A549 (cell line): ENCODE measurements around the gene RPAIN. TPM values are rescaled to one million over a fixed set of nuclear protein-coding genes. Genes with fewer than 3 reads are reported as not detected.

Experiments
- ATAC-seq, 2 experiments: fragments of 200-7000 bp in 1 of 2; fragments of >200 bp in 1 of 2; cut with Nextera tagmentation in 1 of 2; cut with Tn5 transposase in 1 of 2; 3 replicates each; pipeline versions ENCODE4 v1.8.0 to v1.9.1; 2018 to 2020; ENCODE audit warnings: mild to moderate bottlenecking in 1 of 2, moderate library complexity in 1 of 2
- CTCF ChIA-PET: fragments of 300-600 bp; sonication (Branson Sonifier 250); formaldehyde crosslinking; extraction: SDS; loops from one replicate; lab custom pipeline; 2021; ENCODE audit warnings: antibody characterized with exemption, inconsistent platforms; lab: Yijun Ruan, JAX
- POLR2A ChIA-PET: fragments of 350-600 bp; formaldehyde crosslinking; extraction: SDS; loops from one replicate; lab custom pipeline; 2021; ENCODE audit warnings: antibody characterized with exemption, inconsistent platforms; lab: Yijun Ruan, JAX
- DNase-seq, 2 experiments: peaks; one replicate each; pipeline versions ENCODE4 v3.0.0 to v3.0.0-alpha.2; 2011 to 2016; ENCODE audit warnings: low read depth in 1 of 2, low spot score in 1 of 2
- FAIRE-seq: peaks from 2 replicates; lab custom pipeline; 2011; peaks lifted over from hg19 to GRCh38; lab: Jason Lieb, UNC
- H3K27ac ChIP-seq, 2 experiments: fragments of >200 bp; sonication (Bioruptor Twin); formaldehyde crosslinking; 3 replicates each; pipeline ENCODE4 v1.5.1; 2016 to 2017
- H3K4me1 ChIP-seq: fragments of >200 bp; sonication (Bioruptor Twin); formaldehyde crosslinking; 3 replicates; pipeline ENCODE4 v1.6.1; 2016
- H3K4me2 ChIP-seq: fragments of >200 bp; sonication (Bioruptor Twin); formaldehyde crosslinking; 3 replicates; pipeline ENCODE4 v1.6.1; 2016
- H3K4me3 ChIP-seq: fragments of >200 bp; sonication (Bioruptor Twin); formaldehyde crosslinking; 3 replicates; pipeline ENCODE4 v1.5.1; 2016
- H3K9me3 ChIP-seq: fragments of >200 bp; sonication (Bioruptor Twin); formaldehyde crosslinking; 3 replicates; pipeline ENCODE4 v1.6.1; 2016
- CBX2 ChIP-seq: fragments of 200-600 bp; sonication (generic); IDR thresholded peaks from 2 replicates; pipeline ENCODE4 v1.6.1; 2016; ENCODE audit warnings: low read depth, mild to moderate bottlenecking, borderline replicate concordance
- CEBPB ChIP-seq, 2 experiments: fragments of >200 bp in 1 of 2; sonication (Bioruptor Twin) in 1 of 2; formaldehyde crosslinking in 1 of 2; IDR thresholded peaks; 2 replicates each; pipeline ENCODE4 v1.6.1; 2012 to 2016
- ESRRA ChIP-seq: fragments of 150-350 bp; IDR thresholded peaks from 2 replicates; pipeline ENCODE4 v1.6.1; 2014; ENCODE audit warnings: mild to moderate bottlenecking, low read length, borderline replicate concordance
- HEYL ChIP-seq: fragments of 250-450 bp; sonication (Bioruptor Pico); IDR thresholded peaks from 2 replicates; pipeline ENCODE4 v1.8.0; 2021; ENCODE audit warnings: mild to moderate bottlenecking, moderate library complexity
- HOXA7 ChIP-seq: fragments of 250-450 bp; sonication (Bioruptor Pico); IDR thresholded peaks from 2 replicates; pipeline ENCODE4 v1.5.0; 2020; ENCODE audit warnings: mild to moderate bottlenecking, moderate library complexity
- HOXB5 ChIP-seq: fragments of 250-450 bp; sonication (Bioruptor Pico); IDR thresholded peaks from 2 replicates; pipeline ENCODE4 v1.5.0; 2020; ENCODE audit warnings: mild to moderate bottlenecking, moderate library complexity
- JUNB ChIP-seq: fragments of >200 bp; sonication (Bioruptor Twin); formaldehyde crosslinking; IDR thresholded peaks from 2 replicates; pipeline ENCODE4 v1.6.1; 2016
- MYC ChIP-seq: IDR thresholded peaks from 2 replicates; pipeline ENCODE4 v1.6.1; 2012; ENCODE audit warnings: mild to moderate bottlenecking, inconsistent platforms, low read length, improper control_type of control experiment, borderline replicate concordance
- POLR2AphosphoS2 ChIP-seq: conservative IDR thresholded peaks from 2 replicates; pipeline ENCODE4 v1.6.1; 2012; ENCODE audit warnings: low read length, improper control_type of control experiment, inconsistent platforms
- RAD21 ChIP-seq, 2 experiments: fragments of >200 bp in 1 of 2; sonication (Bioruptor Twin) in 1 of 2; formaldehyde crosslinking in 1 of 2; IDR thresholded peaks in 1 of 2; conservative IDR thresholded peaks in 1 of 2; 2 replicates in 1 of 2; 3 replicates in 1 of 2; pipeline ENCODE4 v1.6.1; 2012 to 2018; ENCODE audit warnings: inconsistent platforms in 1 of 2
- SREBF2 ChIP-seq: fragments of 450-650 bp; IDR thresholded peaks from 2 replicates; pipeline ENCODE4 v1.6.1; 2014; ENCODE audit warnings: mild to moderate bottlenecking, moderate library complexity
- ZC3H11A ChIP-seq: fragments of 450-650 bp; IDR thresholded peaks from 2 replicates; pipeline ENCODE4 v1.6.1; 2014; ENCODE audit warnings: antibody characterized with exemption, mild to moderate bottlenecking
- WGBS: methylation state at CpG from one replicate; pipeline ENCODE4 v1.1.6; 2017; ENCODE audit errors: missing lambda C conversion rate; 5-methylcytosine and 5-hydroxymethylcytosine counted together
- polyA plus RNA-seq, 4 experiments: library from polyadenylated mRNA; depleted of rRNA in 3 of 4; stranded (reverse); fragments of >200 nt; fragmentation: RNase III in 1 of 4; extraction: RNeasy Plus Mini Kit Qiagen cat#74134 plus additional on column Dnase treatment in 1 of 4; gene quantifications; 2 replicates in 3 of 4; 3 replicates in 1 of 4; pipeline ENCODE4 v1.2.3, GENCODE V29; 2011 to 2017
- TF ChIP-seq, protein P1 (sequence below): fragments of 250-450 bp; sonication (Bioruptor Pico); IDR thresholded peaks from 2 replicates; pipeline ENCODE4 v1.5.0; 2021; ENCODE audit warnings: mild to moderate bottlenecking, moderate library complexity, borderline replicate concordance
- TF ChIP-seq, protein P2 (sequence below): fragments of >200 bp; sonication (Bioruptor Twin); formaldehyde crosslinking; IDR thresholded peaks from 3 replicates; pipeline ENCODE4 v1.6.1; 2016
- TF ChIP-seq, protein P3 (sequence below): fragments of 450-650 bp; IDR thresholded peaks from 2 replicates; pipeline ENCODE4 v1.6.1; 2014; ENCODE audit warnings: antibody characterized with exemption

RPAIN gene
- polyA plus RNA-seq, 2 of the 4 experiments (the other 2 are of a cell fraction): 67.6 to 71.9 TPM

DNA sequence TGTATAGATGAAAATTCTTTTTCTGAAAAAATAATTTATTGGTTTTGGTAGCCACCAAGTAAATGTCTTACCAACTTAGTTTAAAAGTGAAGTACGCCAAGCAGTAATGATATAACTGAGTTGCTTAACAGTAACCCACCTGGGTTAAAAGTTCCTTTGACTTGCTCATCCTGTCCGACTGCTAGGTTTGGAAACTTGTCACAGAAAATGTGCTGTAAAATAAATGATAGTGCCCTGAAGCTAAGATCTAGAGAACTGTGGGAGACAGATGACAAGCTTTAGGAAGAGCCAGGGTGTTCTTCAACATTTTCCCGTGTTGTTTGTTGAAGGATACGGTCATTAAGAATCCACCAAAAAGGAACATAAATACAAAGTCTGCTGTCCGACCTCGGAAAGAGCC lies 61.0 kb downstream of the RPAIN start:
- FAIRE-seq (peak; percentile 59), DNase-seq (no peak), ATAC-seq (no peak)
- 91% methylated on average over 6 of the region's 6 CpGs for WGBS
- ChIA-PET POLR2A (interaction anchor here (1.5 kb wide), 1 partner anchor 12 kb away, joined by 4 read pairs; the partner anchor contains the start of gene DHX33), CTCF (interaction anchor here (2.5 to 3.5 kb wide), 2 partner anchors 10 to 41 kb away, joined by 8 to 12 read pairs; partner anchors contain the start of gene C1QBP)
- Histone ChIP-seq H3K4me2 (no peak overlapping the region), H3K4me1 (peaks cover 8% of the 10 kb centered on the region; the same call in 2 of the 3 replicates), H3K27ac (no peak overlapping the region), H3K4me3 (no peak overlapping the region), H3K9me3 (peaks cover 16% of the 10 kb centered on the region; the same call in 2 of the 3 replicates)
- TF ChIP-seq, protein P1, sequence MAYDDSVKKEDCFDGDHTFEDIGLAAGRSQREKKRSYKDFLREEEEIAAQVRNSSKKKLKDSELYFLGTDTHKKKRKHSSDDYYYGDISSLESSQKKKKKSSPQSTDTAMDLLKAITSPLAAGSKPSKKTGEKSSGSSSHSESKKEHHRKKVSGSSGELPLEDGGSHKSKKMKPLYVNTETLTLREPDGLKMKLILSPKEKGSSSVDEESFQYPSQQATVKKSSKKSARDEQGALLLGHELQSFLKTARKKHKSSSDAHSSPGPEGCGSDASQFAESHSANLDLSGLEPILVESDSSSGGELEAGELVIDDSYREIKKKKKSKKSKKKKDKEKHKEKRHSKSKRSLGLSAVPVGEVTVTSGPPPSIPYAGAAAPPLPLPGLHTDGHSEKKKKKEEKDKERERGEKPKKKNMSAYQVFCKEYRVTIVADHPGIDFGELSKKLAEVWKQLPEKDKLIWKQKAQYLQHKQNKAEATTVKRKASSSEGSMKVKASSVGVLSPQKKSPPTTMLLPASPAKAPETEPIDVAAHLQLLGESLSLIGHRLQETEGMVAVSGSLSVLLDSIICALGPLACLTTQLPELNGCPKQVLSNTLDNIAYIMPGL (CRISPR knock-in tag): no peak
- TF ChIP-seq, protein P2, sequence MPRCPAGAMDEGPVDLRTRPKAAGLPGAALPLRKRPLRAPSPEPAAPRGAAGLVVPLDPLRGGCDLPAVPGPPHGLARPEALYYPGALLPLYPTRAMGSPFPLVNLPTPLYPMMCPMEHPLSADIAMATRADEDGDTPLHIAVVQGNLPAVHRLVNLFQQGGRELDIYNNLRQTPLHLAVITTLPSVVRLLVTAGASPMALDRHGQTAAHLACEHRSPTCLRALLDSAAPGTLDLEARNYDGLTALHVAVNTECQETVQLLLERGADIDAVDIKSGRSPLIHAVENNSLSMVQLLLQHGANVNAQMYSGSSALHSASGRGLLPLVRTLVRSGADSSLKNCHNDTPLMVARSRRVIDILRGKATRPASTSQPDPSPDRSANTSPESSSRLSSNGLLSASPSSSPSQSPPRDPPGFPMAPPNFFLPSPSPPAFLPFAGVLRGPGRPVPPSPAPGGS: no peak
- no peak for TF ChIP-seq JUNB
- TF ChIP-seq, protein P3, sequence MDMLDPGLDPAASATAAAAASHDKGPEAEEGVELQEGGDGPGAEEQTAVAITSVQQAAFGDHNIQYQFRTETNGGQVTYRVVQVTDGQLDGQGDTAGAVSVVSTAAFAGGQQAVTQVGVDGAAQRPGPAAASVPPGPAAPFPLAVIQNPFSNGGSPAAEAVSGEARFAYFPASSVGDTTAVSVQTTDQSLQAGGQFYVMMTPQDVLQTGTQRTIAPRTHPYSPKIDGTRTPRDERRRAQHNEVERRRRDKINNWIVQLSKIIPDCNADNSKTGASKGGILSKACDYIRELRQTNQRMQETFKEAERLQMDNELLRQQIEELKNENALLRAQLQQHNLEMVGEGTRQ: no peak
- no peak for TF ChIP-seq MYC
- no peak for TF ChIP-seq ZC3H11A
- TF ChIP-seq HOXB5 (CRISPR knock-in tag): no peak
- no peak for TF ChIP-seq CBX2
- no peak for TF ChIP-seq ESRRA
- TF ChIP-seq SREBF2: no peak
- TF ChIP-seq CEBPB (IDR thresholded peaks at IDR 0.05): no peak
- TF ChIP-seq HEYL (CRISPR knock-in tag): no peak
- no peak for TF ChIP-seq POLR2AphosphoS2
- TF ChIP-seq HOXA7 (CRISPR knock-in tag): no peak

DNA sequence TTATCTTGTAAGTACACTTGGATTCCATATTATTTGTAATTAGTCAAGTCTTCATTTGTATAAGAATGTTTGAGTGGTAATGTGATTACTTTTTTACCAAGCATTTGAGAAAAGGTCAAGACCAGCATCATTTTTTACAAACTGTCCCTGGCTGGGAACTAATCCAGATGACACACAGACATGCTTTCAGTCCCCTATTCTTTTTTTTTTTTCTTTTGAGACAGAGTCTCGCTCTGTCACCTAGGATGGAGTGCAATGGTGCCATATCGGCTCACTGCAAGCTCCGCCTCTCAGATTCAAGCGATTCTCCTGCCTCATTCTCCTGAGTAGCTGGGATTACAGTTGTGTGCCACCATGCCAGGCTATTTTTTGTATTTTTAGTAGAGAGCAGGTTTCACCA lies 61.5 kb downstream of the RPAIN start:
- no peak for TF ChIP-seq RAD21 (conservative IDR thresholded peaks at IDR 0.05 in 1 of 2, IDR thresholded peaks at IDR 0.05 in 1 of 2)
- TF ChIP-seq, all 56 proteins: peak for 0
- WGBS: 97% methylated on average over 4 of the region's 4 CpGs
- POLR2A ChIA-PET: interaction anchor here (1.5 kb wide), 1 partner anchor 13 kb away, joined by 4 read pairs; the partner anchor contains the start of gene DHX33
- no peak for DNase-seq
- no peak overlapping the region for H3K4me3 ChIP-seq
- peak; percentile 7 for FAIRE-seq
- no peak for ATAC-seq
- H3K4me1 ChIP-seq: peaks cover 8% of the 10 kb centered on the region; the same call in 2 of the 3 replicates
- H3K9me3 ChIP-seq: peaks cover 16% of the 10 kb centered on the region; the same call in 2 of the 3 replicates
- CTCF ChIA-PET: interaction anchor here (0.6 kb wide), 1 partner anchor 52 kb away, joined by 3 read pairs; no protein-coding TSS in a partner anchor
- no peak overlapping the region for H3K27ac ChIP-seq
- no peak overlapping the region for H3K4me2 ChIP-seq

Other genes starting within 250 kb of the RPAIN start
- gene ZNF594, start 228.3 kb upstream of the RPAIN start, polyA plus RNA-seq (2011; rRNA removed): 3.8 and 4.3 TPM in 2 replicates
- gene ZNF594, start 228.3 kb upstream of the RPAIN start, polyA plus RNA-seq (2017; fragmentation: RNase III; extraction: RNeasy Plus Mini Kit Qiagen cat#74134 plus additional on column Dnase treatment): 2.2 to 2.7 TPM (median 2.3 TPM) in 3 replicates
- not detected in 2 replicates for gene SCIMP, start 185.3 kb upstream of the RPAIN start, polyA plus RNA-seq (2011; rRNA removed)
- gene SCIMP, start 185.3 kb upstream of the RPAIN start, polyA plus RNA-seq (2017; fragmentation: RNase III; extraction: RNeasy Plus Mini Kit Qiagen cat#74134 plus additional on column Dnase treatment): not detected in 3 replicates
- gene RABEP1, start 137.9 kb upstream of the RPAIN start, polyA plus RNA-seq (2011; rRNA removed): 38.1 and 65.5 TPM in 2 replicates
- 41.7 to 44.7 TPM (median 44.4 TPM) in 3 replicates for gene RABEP1, start 137.9 kb upstream of the RPAIN start, polyA plus RNA-seq (2017; fragmentation: RNase III; extraction: RNeasy Plus Mini Kit Qiagen cat#74134 plus additional on column Dnase treatment)
- 175 and 180 TPM in 2 replicates for gene NUP88, start 520 bp upstream of the RPAIN start, polyA plus RNA-seq (2011; rRNA removed)
- gene NUP88, start 520 bp upstream of the RPAIN start, polyA plus RNA-seq (2017; fragmentation: RNase III; extraction: RNeasy Plus Mini Kit Qiagen cat#74134 plus additional on column Dnase treatment): 121 to 133 TPM (median 121 TPM) in 3 replicates
- 448 and 683 TPM in 2 replicates for gene C1QBP, start 19.0 kb downstream of the RPAIN start, polyA plus RNA-seq (2011; rRNA removed)
- 527 to 609 TPM (median 557 TPM) in 3 replicates for gene C1QBP, start 19.0 kb downstream of the RPAIN start, polyA plus RNA-seq (2017; fragmentation: RNase III; extraction: RNeasy Plus Mini Kit Qiagen cat#74134 plus additional on column Dnase treatment)
- gene DHX33, start 48.8 kb downstream of the RPAIN start, polyA plus RNA-seq (2011; rRNA removed): 29.5 and 35.7 TPM in 2 replicates
- 26.7 to 30.4 TPM (median 27.8 TPM) in 3 replicates for gene DHX33, start 48.8 kb downstream of the RPAIN start, polyA plus RNA-seq (2017; fragmentation: RNase III; extraction: RNeasy Plus Mini Kit Qiagen cat#74134 plus additional on column Dnase treatment)
- gene DERL2, start 66.0 kb downstream of the RPAIN start, polyA plus RNA-seq (2011; rRNA removed): 137 and 139 TPM in 2 replicates
- 113 to 120 TPM (median 115 TPM) in 3 replicates for gene DERL2, start 66.0 kb downstream of the RPAIN start, polyA plus RNA-seq (2017; fragmentation: RNase III; extraction: RNeasy Plus Mini Kit Qiagen cat#74134 plus additional on column Dnase treatment)
- 36.6 and 38.2 TPM in 2 replicates for gene MIS12, start 66.4 kb downstream of the RPAIN start, polyA plus RNA-seq (2011; rRNA removed)
- gene MIS12, start 66.4 kb downstream of the RPAIN start, polyA plus RNA-seq (2017; fragmentation: RNase III; extraction: RNeasy Plus Mini Kit Qiagen cat#74134 plus additional on column Dnase treatment): 25.9 to 28.2 TPM (median 26.6 TPM) in 3 replicates
- 1.1 and 1.2 TPM in 2 replicates for gene NLRP1, start 164.3 kb downstream of the RPAIN start, polyA plus RNA-seq (2011; rRNA removed)
- gene NLRP1, start 164.3 kb downstream of the RPAIN start, polyA plus RNA-seq (2017; fragmentation: RNase III; extraction: RNeasy Plus Mini Kit Qiagen cat#74134 plus additional on column Dnase treatment): 2.2 to 4.4 TPM (median 4.3 TPM) in 3 replicates